ENCODE results near the gene NBPF14.
A peak's percentile ranks its signal among the peaks of the same experiment; 100 is the strongest.
"Not testable (repeated sequence)": the region's sequence is repeated elsewhere in the genome, so short reads cannot be mapped to it uniquely, and the experiment has no call there.

The NBPF14 gene

GRCh38 chr1:148512571-148513184 is 83.1 kb downstream of the NBPF14 start:
- H3K27ac Mint-ChIP-seq, result peak overlapping the region; percentile 83
- H3K4me1 Mint-ChIP-seq (ENCODE audit: low read depth), result peaks cover 25% of the 10 kb centered on the region
- not testable (repeated sequence) for H3K4me3 Mint-ChIP-seq; H3K36me3 Mint-ChIP-seq (ENCODE audit: low read depth); H3K9me3 Mint-ChIP-seq; H3K27me3 Mint-ChIP-seq

- H3K4me3 Mint-ChIP-seq; H3K4me1 Mint-ChIP-seq (ENCODE audit: low read depth); H3K36me3 Mint-ChIP-seq (ENCODE audit: low read depth); H3K27me3 Mint-ChIP-seq; H3K27ac Mint-ChIP-seq; H3K9me3 Mint-ChIP-seq: not testable (repeated sequence)
Measured at GRCh38 chr1:148493933-148494332, 101.9 kb downstream of the NBPF14 start.

- H3K4me1 Mint-ChIP-seq (ENCODE audit: low read depth); H3K36me3 Mint-ChIP-seq (ENCODE audit: low read depth); H3K27ac Mint-ChIP-seq; H3K4me3 Mint-ChIP-seq; H3K27me3 Mint-ChIP-seq; H3K9me3 Mint-ChIP-seq: not testable (repeated sequence)
Measured at GRCh38 chr1:148483029-148483428, 112.8 kb downstream of the NBPF14 start, which contains the start of gene PPIAL4G. PPIAL4G (minus strand) TSS chr1:148483302; CDS start chr1:148483252, 50 bp downstream.
